Liver (tissue), 9 donors: ENCODE data around the gene CCNO. TPM values are rescaled to one million over a fixed set of nuclear protein-coding genes. Genes with fewer than 3 reads are reported as not detected.
A peak's percentile ranks its signal among the peaks of the same experiment; 100 is the strongest.

Experiments used
- DNase-seq: peaks from one replicate; pipeline ENCODE4 v3.0.0-alpha.2; 2017; ENCODE audit warnings: low spot score
- H3K27ac ChIP-seq, 2 donors: one replicate each; pipeline ENCODE4 v1.7.0; 2013; ENCODE audit warnings: inconsistent platforms in 2 of 2, low read length in 2 of 2, control low read depth in 1 of 2, low read depth in 1 of 2, mild to moderate bottlenecking in 1 of 2
- H3K27me3 ChIP-seq, 4 donors: one replicate each; pipeline versions ENCODE4 v1.6.1 to v1.7.0; 2013; ENCODE audit warnings: low read length in 3 of 4, inconsistent platforms in 1 of 4, mild to moderate bottlenecking in 1 of 4, moderate library complexity in 1 of 4; ENCODE audit not compliant: control insufficient read depth in 4 of 4, insufficient read depth in 4 of 4
- H3K36me3 ChIP-seq, 4 donors: one replicate each; pipeline versions ENCODE4 v1.6.1 to v1.7.0; 2013; ENCODE audit warnings: low read length in 3 of 4, mild to moderate bottlenecking in 3 of 4, low read depth in 1 of 4, moderate library complexity in 1 of 4; ENCODE audit not compliant: control insufficient read depth in 4 of 4, insufficient read depth in 3 of 4
- H3K4me1 ChIP-seq, 4 donors: one replicate each; pipeline versions ENCODE4 v1.6.1 to v1.7.0; 2013; ENCODE audit warnings: low read length in 3 of 4, mild to moderate bottlenecking in 3 of 4, moderate library complexity in 1 of 4; ENCODE audit not compliant: control insufficient read depth in 4 of 4, insufficient read depth in 4 of 4
- H3K4me3 ChIP-seq, 3 donors: one replicate each; pipeline versions ENCODE4 v1.6.1 to v1.7.0; 2013; ENCODE audit warnings: low read length in 3 of 3, control low read depth in 1 of 3, low read depth in 1 of 3, mild to moderate bottlenecking in 1 of 3
- H3K9ac ChIP-seq, 2 donors: one replicate each; pipeline ENCODE4 v1.7.0; 2013; ENCODE audit warnings: low read length in 2 of 2, mild to moderate bottlenecking in 2 of 2, moderate library complexity in 2 of 2, control low read depth in 1 of 2, low read depth in 1 of 2
- H3K9me3 ChIP-seq, 4 donors: one replicate each; pipeline versions ENCODE4 v1.6.1 to v1.7.0; 2013; ENCODE audit warnings: low read length in 3 of 4; ENCODE audit not compliant: control insufficient read depth in 4 of 4
- EGR1 ChIP-seq, 2 donors: IDR thresholded peaks; 2 replicates each; pipeline ENCODE4 v1.6.1; 2016 to 2018; ENCODE audit warnings: antibody characterized with exemption in 2 of 2, low read depth in 2 of 2
- FOXA1 ChIP-seq: IDR thresholded peaks from 2 replicates; pipeline ENCODE4 v1.6.1; 2016; ENCODE audit warnings: antibody characterized with exemption
- FOXA2 ChIP-seq: IDR thresholded peaks from 2 replicates; pipeline ENCODE4 v1.6.1; 2016; ENCODE audit warnings: antibody characterized with exemption
- GABPA ChIP-seq, 2 donors: IDR thresholded peaks in 1 of 2; conservative IDR thresholded peaks in 1 of 2; 2 replicates each; pipeline ENCODE4 v1.6.1; 2016; ENCODE audit warnings: antibody characterized with exemption in 2 of 2, mild to moderate bottlenecking in 1 of 2, moderate library complexity in 1 of 2
- HNF4A ChIP-seq, 2 donors: conservative IDR thresholded peaks; 2 replicates each; pipeline ENCODE4 v1.6.1; 2016; ENCODE audit warnings: antibody characterized with exemption in 2 of 2, mild to moderate bottlenecking in 2 of 2
- HNF4G ChIP-seq: IDR thresholded peaks from 2 replicates; pipeline ENCODE4 v1.6.1; 2016; ENCODE audit warnings: antibody characterized with exemption
- JUND ChIP-seq, 2 donors: IDR thresholded peaks; 2 replicates each; pipeline ENCODE4 v1.6.1; 2016; ENCODE audit warnings: antibody characterized with exemption in 2 of 2
- NR2F2 ChIP-seq: IDR thresholded peaks from 2 replicates; pipeline ENCODE4 v1.6.1; 2016; ENCODE audit warnings: antibody characterized with exemption
- RAD21 ChIP-seq, 2 donors: IDR thresholded peaks; 2 replicates each; pipeline ENCODE4 v1.6.1; 2016; ENCODE audit warnings: antibody characterized with exemption in 2 of 2, mild to moderate bottlenecking in 2 of 2
- RXRA ChIP-seq, 2 donors: IDR thresholded peaks; 2 replicates each; pipeline ENCODE4 v1.6.1; 2017 to 2018; ENCODE audit warnings: antibody characterized with exemption in 2 of 2, mild to moderate bottlenecking in 1 of 2
- SP1 ChIP-seq: IDR thresholded peaks from 2 replicates; pipeline ENCODE4 v1.6.1; 2018; ENCODE audit warnings: antibody characterized with exemption, mild to moderate bottlenecking
- TAF1 ChIP-seq: conservative IDR thresholded peaks from 2 replicates; pipeline ENCODE4 v1.6.1; 2016; ENCODE audit warnings: antibody characterized with exemption, mild to moderate bottlenecking
- YY1 ChIP-seq: IDR thresholded peaks from 2 replicates; pipeline ENCODE4 v1.6.1; 2016; ENCODE audit warnings: antibody characterized with exemption, mild to moderate bottlenecking
- WGBS: extraction: QIAGEN DNeasy Blood & Tissue Kit; methylation state at CpG from one replicate; pipeline ENCODE4 v1.1.7; 2013; 5-methylcytosine and 5-hydroxymethylcytosine counted together
- polyA plus RNA-seq, 2 donors: library from polyadenylated mRNA; stranded (reverse) in 1 of 2; unstranded in 1 of 2; fragments of 200-250 nt in 1 of 2; fragments of >200 nt in 1 of 2; fragmentation: Nextera tagmentation in 1 of 2; extraction: Ambion mirVana in 1 of 2; gene quantifications; one replicate each; pipeline versions ENCODE4 v1.2.1 to v1.2.3, GENCODE V29; 2013 to 2015
- total RNA-seq, 2 donors: library from RNA; depleted of rRNA; stranded (reverse); fragments of >200 nt; gene quantifications; one replicate each; pipeline ENCODE4 v1.2.3, GENCODE V29; 2014
- TF ChIP-seq, protein P1 (sequence below): IDR thresholded peaks from 2 replicates; pipeline ENCODE4 v1.6.1; 2016; ENCODE audit warnings: antibody characterized with exemption
- TF ChIP-seq, protein P2 (sequence below): IDR thresholded peaks from 2 replicates; pipeline ENCODE4 v1.6.1; 2016; ENCODE audit warnings: antibody characterized with exemption
- TF ChIP-seq, protein P3 (sequence below): IDR thresholded peaks from 2 replicates; pipeline ENCODE4 v1.6.1; 2016; ENCODE audit warnings: antibody characterized with exemption, mild to moderate bottlenecking
- TF ChIP-seq, protein P4 (sequence below): fragments of 150-350 bp; IDR thresholded peaks from 2 replicates; pipeline ENCODE4 v1.5.1; 2017; ENCODE audit warnings: improper control_type of control experiment, low read depth, low read length; ENCODE audit not compliant: missing input control
- TF ChIP-seq, protein P5 (sequence below): IDR thresholded peaks from 2 replicates; pipeline ENCODE4 v1.6.1; 2016; ENCODE audit warnings: antibody characterized with exemption
- donor health status: healthy.
- donor health status: healthy.
- donor health status: healthy.
- donor health status: healthy.
- donor health status: healthy.

The CCNO gene
- total and polyA plus RNA-seq, 4 donors: 0.23 TPM; not detected in 3

DNA sequence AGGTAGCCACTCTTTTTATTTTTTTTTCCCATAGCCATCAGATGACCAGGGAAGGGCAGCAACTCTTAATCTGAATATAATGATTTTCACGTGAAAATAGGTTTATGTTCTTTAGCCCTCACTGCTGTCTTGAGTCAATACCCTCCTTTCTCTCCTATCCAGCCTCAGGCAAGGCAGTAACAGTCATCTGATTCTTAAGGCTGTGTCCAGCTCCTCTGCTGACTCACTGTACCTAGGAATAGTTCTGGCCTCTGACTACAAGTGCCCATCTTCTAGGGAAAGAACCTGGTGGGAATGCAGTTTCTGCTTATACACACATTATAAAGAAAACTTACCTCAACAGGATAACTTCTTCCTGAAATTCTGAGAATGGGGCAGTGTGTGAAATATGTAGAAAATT lies 43.4 kb upstream of the CCNO start:
- H3K4me3 ChIP-seq: no peak overlapping the region
- 88% methylated on average over 1 of the region's 1 CpG for WGBS
- H3K9me3 ChIP-seq: no peaks in the 10 kb centered on the region
- H3K9ac ChIP-seq: no peak overlapping the region
- TF ChIP-seq FOXA2: no peak
- TF ChIP-seq HNF4G: no peak
- no peak for TF ChIP-seq YY1
- TF ChIP-seq, protein P1, sequence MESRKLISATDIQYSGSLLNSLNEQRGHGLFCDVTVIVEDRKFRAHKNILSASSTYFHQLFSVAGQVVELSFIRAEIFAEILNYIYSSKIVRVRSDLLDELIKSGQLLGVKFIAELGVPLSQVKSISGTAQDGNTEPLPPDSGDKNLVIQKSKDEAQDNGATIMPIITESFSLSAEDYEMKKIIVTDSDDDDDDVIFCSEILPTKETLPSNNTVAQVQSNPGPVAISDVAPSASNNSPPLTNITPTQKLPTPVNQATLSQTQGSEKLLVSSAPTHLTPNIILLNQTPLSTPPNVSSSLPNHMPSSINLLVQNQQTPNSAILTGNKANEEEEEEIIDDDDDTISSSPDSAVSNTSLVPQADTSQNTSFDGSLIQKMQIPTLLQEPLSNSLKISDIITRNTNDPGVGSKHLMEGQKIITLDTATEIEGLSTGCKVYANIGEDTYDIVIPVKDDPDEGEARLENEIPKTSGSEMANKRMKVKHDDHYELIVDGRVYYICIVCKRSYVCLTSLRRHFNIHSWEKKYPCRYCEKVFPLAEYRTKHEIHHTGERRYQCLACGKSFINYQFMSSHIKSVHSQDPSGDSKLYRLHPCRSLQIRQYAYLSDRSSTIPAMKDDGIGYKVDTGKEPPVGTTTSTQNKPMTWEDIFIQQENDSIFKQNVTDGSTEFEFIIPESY: no peak
- no peak for TF ChIP-seq FOXA1
- no peak for TF ChIP-seq RXRA (IDR thresholded peaks at IDR 0.05)
- no peak for TF ChIP-seq TAF1
- TF ChIP-seq RAD21 (IDR thresholded peaks at IDR 0.05): no peak
- TF ChIP-seq, protein P2, sequence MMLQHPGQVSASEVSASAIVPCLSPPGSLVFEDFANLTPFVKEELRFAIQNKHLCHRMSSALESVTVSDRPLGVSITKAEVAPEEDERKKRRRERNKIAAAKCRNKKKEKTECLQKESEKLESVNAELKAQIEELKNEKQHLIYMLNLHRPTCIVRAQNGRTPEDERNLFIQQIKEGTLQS: no peak
- no peak for TF ChIP-seq JUND (IDR thresholded peaks at IDR 0.05)
- TF ChIP-seq, protein P3, sequence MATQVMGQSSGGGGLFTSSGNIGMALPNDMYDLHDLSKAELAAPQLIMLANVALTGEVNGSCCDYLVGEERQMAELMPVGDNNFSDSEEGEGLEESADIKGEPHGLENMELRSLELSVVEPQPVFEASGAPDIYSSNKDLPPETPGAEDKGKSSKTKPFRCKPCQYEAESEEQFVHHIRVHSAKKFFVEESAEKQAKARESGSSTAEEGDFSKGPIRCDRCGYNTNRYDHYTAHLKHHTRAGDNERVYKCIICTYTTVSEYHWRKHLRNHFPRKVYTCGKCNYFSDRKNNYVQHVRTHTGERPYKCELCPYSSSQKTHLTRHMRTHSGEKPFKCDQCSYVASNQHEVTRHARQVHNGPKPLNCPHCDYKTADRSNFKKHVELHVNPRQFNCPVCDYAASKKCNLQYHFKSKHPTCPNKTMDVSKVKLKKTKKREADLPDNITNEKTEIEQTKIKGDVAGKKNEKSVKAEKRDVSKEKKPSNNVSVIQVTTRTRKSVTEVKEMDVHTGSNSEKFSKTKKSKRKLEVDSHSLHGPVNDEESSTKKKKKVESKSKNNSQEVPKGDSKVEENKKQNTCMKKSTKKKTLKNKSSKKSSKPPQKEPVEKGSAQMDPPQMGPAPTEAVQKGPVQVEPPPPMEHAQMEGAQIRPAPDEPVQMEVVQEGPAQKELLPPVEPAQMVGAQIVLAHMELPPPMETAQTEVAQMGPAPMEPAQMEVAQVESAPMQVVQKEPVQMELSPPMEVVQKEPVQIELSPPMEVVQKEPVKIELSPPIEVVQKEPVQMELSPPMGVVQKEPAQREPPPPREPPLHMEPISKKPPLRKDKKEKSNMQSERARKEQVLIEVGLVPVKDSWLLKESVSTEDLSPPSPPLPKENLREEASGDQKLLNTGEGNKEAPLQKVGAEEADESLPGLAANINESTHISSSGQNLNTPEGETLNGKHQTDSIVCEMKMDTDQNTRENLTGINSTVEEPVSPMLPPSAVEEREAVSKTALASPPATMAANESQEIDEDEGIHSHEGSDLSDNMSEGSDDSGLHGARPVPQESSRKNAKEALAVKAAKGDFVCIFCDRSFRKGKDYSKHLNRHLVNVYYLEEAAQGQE: no peak
- TF ChIP-seq, protein P4, sequence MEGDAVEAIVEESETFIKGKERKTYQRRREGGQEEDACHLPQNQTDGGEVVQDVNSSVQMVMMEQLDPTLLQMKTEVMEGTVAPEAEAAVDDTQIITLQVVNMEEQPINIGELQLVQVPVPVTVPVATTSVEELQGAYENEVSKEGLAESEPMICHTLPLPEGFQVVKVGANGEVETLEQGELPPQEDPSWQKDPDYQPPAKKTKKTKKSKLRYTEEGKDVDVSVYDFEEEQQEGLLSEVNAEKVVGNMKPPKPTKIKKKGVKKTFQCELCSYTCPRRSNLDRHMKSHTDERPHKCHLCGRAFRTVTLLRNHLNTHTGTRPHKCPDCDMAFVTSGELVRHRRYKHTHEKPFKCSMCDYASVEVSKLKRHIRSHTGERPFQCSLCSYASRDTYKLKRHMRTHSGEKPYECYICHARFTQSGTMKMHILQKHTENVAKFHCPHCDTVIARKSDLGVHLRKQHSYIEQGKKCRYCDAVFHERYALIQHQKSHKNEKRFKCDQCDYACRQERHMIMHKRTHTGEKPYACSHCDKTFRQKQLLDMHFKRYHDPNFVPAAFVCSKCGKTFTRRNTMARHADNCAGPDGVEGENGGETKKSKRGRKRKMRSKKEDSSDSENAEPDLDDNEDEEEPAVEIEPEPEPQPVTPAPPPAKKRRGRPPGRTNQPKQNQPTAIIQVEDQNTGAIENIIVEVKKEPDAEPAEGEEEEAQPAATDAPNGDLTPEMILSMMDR: no peak
- TF ChIP-seq NR2F2: no peak
- TF ChIP-seq, protein P5, sequence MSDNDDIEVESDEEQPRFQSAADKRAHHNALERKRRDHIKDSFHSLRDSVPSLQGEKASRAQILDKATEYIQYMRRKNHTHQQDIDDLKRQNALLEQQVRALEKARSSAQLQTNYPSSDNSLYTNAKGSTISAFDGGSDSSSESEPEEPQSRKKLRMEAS: no peak
- no peak for TF ChIP-seq EGR1 (IDR thresholded peaks at IDR 0.05; ENCODE audit: low read depth in 2 of 2)
- no peak for TF ChIP-seq GABPA (IDR thresholded peaks at IDR 0.05 in 1 of 2, conservative IDR thresholded peaks at IDR 0.05 in 1 of 2)
- no peak for TF ChIP-seq SP1
- no peak for DNase-seq
- no peaks in the 10 kb centered on the region for H3K27me3 ChIP-seq
- no peaks in the 10 kb centered on the region for H3K4me1 ChIP-seq
- H3K36me3 ChIP-seq: peaks cover 15 to 73% (median 64%) of the 10 kb centered on the region in 4 donors
- H3K27ac ChIP-seq: no peak overlapping the region

DNA sequence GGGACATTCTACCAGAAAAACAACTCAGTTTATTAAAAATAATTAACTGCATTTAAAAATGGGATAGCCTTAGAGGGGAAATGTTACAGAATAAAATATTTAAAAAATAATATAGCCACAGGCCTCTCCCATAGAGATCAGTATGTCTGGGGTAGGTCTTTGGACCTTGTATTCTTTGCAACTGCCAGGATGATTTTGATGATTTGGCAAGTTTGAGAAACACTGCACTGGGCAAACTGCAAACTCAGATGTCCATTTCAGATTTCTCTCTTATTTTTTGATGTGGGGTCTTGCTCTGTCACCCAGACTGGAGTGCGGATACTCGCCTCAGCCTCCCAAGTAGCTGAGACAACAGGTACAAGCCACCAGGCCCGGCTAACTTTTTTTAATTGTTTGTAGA lies 24.9 kb upstream of the CCNO start:
- Histone ChIP-seq H3K9ac (no peak overlapping the region), H3K9me3 (no peaks in the 10 kb centered on the region), H3K27ac (no peak overlapping the region), H3K27me3 (no peaks in the 10 kb centered on the region), H3K36me3 (peaks cover 1 to 60% (median 37%) of the 10 kb centered on the region in 4 donors), H3K4me1 (no peaks in the 10 kb centered on the region), H3K4me3 (no peak overlapping the region)
- peak in 1 of 2 donors; percentile 9 for TF ChIP-seq HNF4A (conservative IDR thresholded peaks at IDR 0.05)
- no peak for TF ChIP-seq GABPA (IDR thresholded peaks at IDR 0.05 in 1 of 2, conservative IDR thresholded peaks at IDR 0.05 in 1 of 2)
- TF ChIP-seq YY1: no peak
- TF ChIP-seq, protein P4: no peak
- no peak for DNase-seq
- 95% methylated on average over 3 of the region's 3 CpGs for WGBS
